ENCODE results near the gene PROM1.

GRCh38 chr4:16067515-16067914, 16.3 kb downstream of the PROM1 start:
- no peak for TF ChIP-seq EP300 (IDR thresholded peaks at IDR 0.05)
- no peak for TF ChIP-seq POLR2A (IDR thresholded peaks at IDR 0.05)
